Right cardiac atrium (tissue), 5 donors: ENCODE results near the gene MED22. TPM values are rescaled to one million over a fixed set of nuclear protein-coding genes. Genes with fewer than 3 reads are reported as not detected.
"Not testable (repeated sequence)": the region's sequence is repeated elsewhere in the genome, so short reads cannot be mapped to it uniquely, and the experiment has no call there.

ENCODE experiments used
- ATAC-seq, 2 donors: fragments of 200-7000 bp; cut with Tn5 transposase; one replicate each; pipeline versions ENCODE4 v1.8.0 to v1.9.1; 2020; ENCODE audit warnings: moderate library complexity in 2 of 2, mild to moderate bottlenecking in 1 of 2
- DNase-seq, 3 donors: peaks; one replicate each; pipeline ENCODE4 v3.0.0-alpha.2; 2020
- H3K27ac ChIP-seq: one replicate; pipeline ENCODE4 v1.5.1; 2013; ENCODE audit warnings: mild to moderate bottlenecking, low read length, control low read depth, moderate library complexity
- H3K27me3 ChIP-seq: one replicate; pipeline ENCODE4 v1.6.1; 2013; ENCODE audit not compliant: control insufficient read depth, insufficient read depth
- H3K4me1 ChIP-seq: one replicate; pipeline ENCODE4 v1.6.1; 2013; ENCODE audit warnings: low read length; ENCODE audit not compliant: control insufficient read depth, insufficient read depth
- H3K4me3 ChIP-seq: one replicate; pipeline ENCODE4 v1.5.1; 2013; ENCODE audit warnings: low read length, control low read depth
- H3K9me3 ChIP-seq: one replicate; pipeline ENCODE4 v1.6.1; 2013; ENCODE audit warnings: low read length; ENCODE audit not compliant: control insufficient read depth
- WGBS: extraction: QIAGEN DNeasy Blood & Tissue Kit; methylation state at CpG from one replicate; pipeline ENCODE4 v1.1.7; 2013; 5-methylcytosine and 5-hydroxymethylcytosine counted together
- intact Hi-C, 4 donors: fragments of 100-400 bp; cut with DNase I; formaldehyde crosslinking; loops; one replicate each; pipeline versions ENCODE4 v1.11.0 to v1.14.0; 2022 to 2023
- polyA plus RNA-seq: library from polyadenylated mRNA; stranded (reverse); fragments of 200-250 nt; gene quantifications from one replicate; pipeline ENCODE4 v1.2.3, GENCODE V29; 2013
- total RNA-seq, 4 donors: library from RNA; stranded (reverse); fragmentation: NEBNext Ultra II Directional; extraction: Animal tissue kit (Norgen Biotek cat#: 25700); gene quantifications; one replicate each; pipeline ENCODE4 v1.2.1, GENCODE V29; 2021
- donor health status: healthy with polysubstance abuse.
- donor health status: DM: no; HTN: yes; CAD: no.
- donor health status: DM: no; HTN: no; CAD: no.
- donor health status: DM: no; HTN: yes; CAD: no; lungs with severe emphysema.
- donor health status: DM: yes; HTN: yes; CAD: no.

MED22 gene
- total and polyA plus RNA-seq, 5 donors: 15.2 to 22.7 (median 19.9) TPM

DNA sequence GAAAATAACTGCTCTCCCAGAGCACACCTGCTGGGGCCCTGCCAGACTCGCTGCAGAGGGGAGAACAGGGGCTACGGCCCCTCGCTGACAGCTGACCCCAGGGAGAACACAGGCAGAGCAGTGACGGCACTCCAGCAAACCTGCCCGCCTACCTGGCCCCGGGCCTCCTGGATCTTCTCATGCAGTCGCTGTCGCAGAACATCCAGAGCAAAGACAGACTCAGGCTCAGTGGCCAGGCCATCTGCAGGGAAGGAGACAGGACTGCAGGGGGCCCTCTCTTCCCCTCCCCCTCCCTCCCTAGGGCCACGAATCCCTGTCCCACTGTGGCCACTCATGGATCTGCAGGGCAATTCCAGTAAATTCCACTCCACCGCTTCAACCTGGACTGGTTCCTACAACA, 14.4 kb downstream of the MED22 start:
- H3K27me3 ChIP-seq: no peaks in the 10 kb centered on the region
- no peak overlapping the region for H3K27ac ChIP-seq
- WGBS: 90% methylated on average over 10 of the region's 10 CpGs
- DNase-seq (no peak), ATAC-seq (no peak)
- H3K4me1 ChIP-seq: peaks cover 3% of the 10 kb centered on the region
- intact Hi-C loops: loop anchor here in 1 of 4 donors (5.0 kb wide), 1 partner anchor 146 kb away; no protein-coding TSS in a partner anchor
- H3K4me3 ChIP-seq: no peak overlapping the region
- no peaks in the 10 kb centered on the region for H3K9me3 ChIP-seq

DNA sequence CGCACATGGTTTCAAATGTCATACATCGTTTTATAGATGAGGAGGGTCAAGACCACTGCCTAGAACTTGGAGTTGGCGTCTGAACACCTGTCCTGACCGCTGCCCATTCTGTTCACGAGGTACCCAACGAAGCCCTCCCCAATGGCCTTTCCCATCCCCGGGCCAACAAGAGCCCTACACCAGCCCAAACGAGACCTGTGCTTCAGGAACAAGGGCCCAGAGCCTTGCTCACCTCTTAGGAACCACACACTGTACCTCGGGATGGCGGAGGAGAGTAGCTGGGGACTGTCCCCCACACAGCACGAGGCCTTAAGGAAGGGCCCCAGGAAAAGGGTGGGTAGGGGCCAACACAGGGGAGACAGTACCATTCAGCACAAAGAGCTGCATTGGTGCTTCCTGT, 14.9 kb downstream of the MED22 start:
- H3K27ac ChIP-seq: no peak overlapping the region
- DNase-seq (no peak), ATAC-seq (no peak)
- intact Hi-C loops: loop anchor here in 1 of 4 donors (5.0 kb wide), 1 partner anchor 146 kb away; no protein-coding TSS in a partner anchor
- H3K27me3 ChIP-seq: no peaks in the 10 kb centered on the region
- no peak overlapping the region for H3K4me3 ChIP-seq
- peaks cover 3% of the 10 kb centered on the region for H3K4me1 ChIP-seq
- WGBS: 94% methylated on average over 11 of the region's 11 CpGs
- H3K9me3 ChIP-seq: no peaks in the 10 kb centered on the region

DNA sequence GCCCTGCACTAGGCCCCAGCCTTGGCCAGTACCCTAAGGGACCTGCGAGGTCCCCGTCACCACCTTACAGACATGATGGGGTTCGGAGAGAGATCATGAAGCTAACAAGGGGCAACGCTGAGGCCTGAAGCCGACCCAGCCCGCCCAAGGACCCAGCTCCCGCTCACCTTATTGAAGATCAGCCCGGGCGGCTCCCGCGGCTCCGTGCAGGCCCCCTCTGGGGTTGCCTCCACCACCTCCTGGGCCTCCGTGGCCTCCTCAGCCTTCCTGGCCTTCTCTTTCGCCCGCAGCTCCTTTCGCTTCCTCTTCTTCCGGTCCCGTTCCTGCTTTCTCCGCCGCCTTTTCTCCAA, 15.6 kb downstream of the MED22 start:
- Histone ChIP-seq H3K4me1 (peaks cover 3% of the 10 kb centered on the region), H3K27me3 (no peaks in the 10 kb centered on the region), H3K27ac (no peak overlapping the region), H3K9me3 (no peaks in the 10 kb centered on the region), H3K4me3 (no peak overlapping the region)
- no peak for ATAC-seq
- intact Hi-C loops: loop anchor here in 1 of 4 donors (5.0 kb wide), 1 partner anchor 145 kb away; no protein-coding TSS in a partner anchor
- peak in 1 of 3 donors; percentile 56 for DNase-seq
- WGBS: 90% methylated on average over 20 of the region's 20 CpGs

DNA sequence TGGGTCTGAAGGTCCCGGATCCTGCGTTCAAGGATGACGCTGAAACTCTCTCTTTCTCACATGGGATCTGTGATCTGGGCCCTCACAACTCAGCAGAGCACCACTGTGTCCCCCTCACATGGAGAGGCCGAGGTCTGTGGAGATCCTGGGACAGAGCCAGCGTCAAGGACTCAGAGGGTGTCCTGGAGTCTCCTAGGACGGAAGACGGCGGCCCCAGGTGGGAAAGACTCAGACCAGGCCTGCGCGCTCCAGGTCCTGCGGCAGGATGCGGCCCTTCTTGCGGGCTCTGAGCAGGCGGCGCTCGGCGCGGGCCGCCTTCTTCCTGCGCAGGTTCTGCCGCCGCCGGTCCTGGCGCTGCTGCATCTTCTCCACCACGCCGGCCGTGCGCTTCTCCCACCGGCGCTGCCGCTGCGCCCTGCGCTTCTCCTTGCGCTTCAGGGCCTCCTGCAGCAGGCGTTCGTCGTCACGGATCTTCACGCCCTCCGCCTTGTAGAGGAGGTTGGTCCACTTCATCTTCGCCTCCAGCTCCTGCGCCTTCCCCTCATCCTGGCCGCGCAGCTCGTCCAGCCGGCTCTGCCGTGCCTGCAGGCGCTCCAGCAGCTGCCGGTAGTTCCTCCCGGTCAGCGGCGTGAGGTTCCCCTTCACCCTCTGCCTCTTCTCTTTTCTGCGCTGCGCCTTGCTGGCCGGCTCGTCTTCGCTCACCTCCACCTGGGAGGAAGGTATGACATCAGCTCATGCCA, 16.1 kb downstream of the MED22 start:
- 96% methylated on average over 57 of the region's 57 CpGs for WGBS
- H3K4me3 ChIP-seq: no peak overlapping the region
- peaks cover 3% of the 10 kb centered on the region for H3K4me1 ChIP-seq
- no peak overlapping the region for H3K27ac ChIP-seq
- DNase-seq (peak in 1 of 3 donors; percentile 60), ATAC-seq (no peak)
- H3K9me3 ChIP-seq: no peaks in the 10 kb centered on the region
- intact Hi-C loops: loop anchor here in 1 of 4 donors (5.0 kb wide), 1 partner anchor 145 kb away; no protein-coding TSS in a partner anchor
- no peaks in the 10 kb centered on the region for H3K27me3 ChIP-seq

DNA sequence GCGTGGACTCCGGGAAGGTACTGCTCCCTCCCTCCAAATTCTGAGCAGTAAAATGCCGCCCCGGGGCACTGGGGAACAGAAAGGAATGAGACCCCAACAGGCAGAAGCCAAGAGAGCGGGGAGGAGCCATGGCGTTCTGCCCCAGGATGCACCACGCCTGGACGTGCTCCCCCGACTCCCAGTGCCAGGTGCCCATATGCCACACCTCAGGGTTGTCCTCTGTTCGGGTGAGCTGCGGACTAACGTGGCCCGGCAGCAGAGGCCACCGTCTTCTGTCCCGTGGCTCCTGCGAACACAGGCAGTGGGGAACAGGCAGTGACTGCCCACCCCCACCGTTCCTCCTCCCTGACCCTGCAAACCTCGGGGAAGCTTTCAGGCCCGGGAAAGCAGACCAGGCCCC, 16.7 kb downstream of the MED22 start:
- Histone ChIP-seq H3K27me3 (no peaks in the 10 kb centered on the region), H3K4me1 (peaks cover 3% of the 10 kb centered on the region), H3K27ac (no peak overlapping the region), H3K9me3 (no peaks in the 10 kb centered on the region), H3K4me3 (no peak overlapping the region)
- no peak for ATAC-seq
- intact Hi-C loops: loop anchor here in 1 of 4 donors (5.0 kb wide), 1 partner anchor 144 kb away; no protein-coding TSS in a partner anchor
- DNase-seq: no peak
- WGBS: 87% methylated on average over 19 of the region's 19 CpGs

DNA sequence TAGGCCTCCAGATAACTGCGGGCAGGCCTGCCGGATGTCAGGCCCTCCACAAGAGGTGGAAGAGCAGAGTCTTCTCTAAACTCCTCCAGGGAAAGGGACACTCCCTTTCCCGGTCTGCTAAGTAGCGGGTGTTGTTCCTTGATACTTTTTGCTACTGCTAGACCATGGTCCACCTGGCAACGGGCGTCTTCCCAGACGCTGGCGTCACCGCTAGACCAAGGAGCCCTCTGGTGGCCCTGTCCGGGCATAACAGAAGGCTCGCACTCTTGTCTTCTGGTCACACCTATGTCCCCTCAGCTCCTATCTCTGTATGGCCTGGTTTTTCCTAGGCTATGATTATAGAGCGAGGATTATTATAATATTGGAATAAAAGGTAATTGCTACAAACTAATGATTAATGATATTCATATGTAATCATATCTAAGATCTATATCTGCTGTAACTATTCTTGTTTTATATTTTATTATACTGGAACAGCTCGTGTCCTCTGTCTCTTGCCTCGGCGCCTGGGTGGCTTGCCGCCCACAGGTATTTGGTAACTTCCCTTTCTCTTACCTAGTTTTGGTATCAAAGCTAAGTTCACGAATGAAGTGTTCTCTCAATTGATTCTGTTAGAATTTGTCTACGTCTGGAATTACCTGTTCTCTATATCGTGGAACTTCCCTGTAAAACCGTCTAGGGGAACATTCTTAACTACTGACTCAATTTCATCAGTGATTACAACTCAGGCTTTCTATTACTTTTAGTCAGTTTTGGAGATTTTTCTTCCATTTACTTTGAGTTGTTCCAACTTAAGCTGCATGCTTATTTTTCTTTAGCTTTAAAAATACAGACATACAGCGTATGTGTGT, 18.4 kb downstream of the MED22 start:
- WGBS: 53% methylated on average over 21 of the region's 21 CpGs
- not testable (repeated sequence) for H3K27me3 ChIP-seq, H3K27ac ChIP-seq, H3K4me3 ChIP-seq, ATAC-seq, H3K4me1 ChIP-seq, H3K9me3 ChIP-seq
- DNase-seq: peak in 2 of 3 donors; percentile 72 to 75
- intact Hi-C loops: loop anchor here (5.0 to 10.0 kb wide), 3 partner anchors 137 to 145 kb away; no protein-coding TSS in a partner anchor

DNA sequence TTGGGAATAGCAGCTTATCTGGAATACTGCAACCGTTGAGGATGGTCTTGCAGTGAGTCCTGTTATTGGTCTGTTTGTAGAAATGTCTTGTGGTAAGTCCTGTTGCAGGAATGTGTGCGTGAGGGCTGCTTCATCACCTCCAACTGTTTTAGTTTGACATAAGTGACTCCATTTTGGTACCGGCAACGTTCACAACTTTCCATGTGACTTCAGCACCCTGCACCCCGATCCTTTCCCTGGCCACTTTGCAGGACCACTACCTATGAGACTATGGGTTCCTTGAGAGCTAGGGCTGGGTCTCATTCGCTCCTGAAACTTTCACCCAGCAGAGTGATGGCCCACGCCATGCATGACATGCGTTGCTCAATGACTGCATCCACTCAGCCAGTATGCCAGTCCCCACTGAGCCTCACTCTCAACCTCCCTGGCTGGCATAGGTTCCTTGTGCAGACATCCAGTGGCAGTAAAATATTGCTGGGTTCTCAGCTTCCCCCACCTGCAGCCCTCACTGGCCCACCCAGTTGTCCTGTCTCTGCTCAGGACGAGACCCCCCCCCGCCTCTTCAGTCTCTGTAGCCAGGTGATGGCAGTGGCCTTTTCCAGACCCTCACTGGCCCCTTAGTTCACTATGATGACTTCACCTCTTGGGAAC, 20.0 kb downstream of the MED22 start:
- intact Hi-C loops: loop anchor here in 3 of 4 donors (5.0 to 10.0 kb wide), 3 partner anchors 136 to 143 kb away; no protein-coding TSS in a partner anchor
- H3K9me3 ChIP-seq: no peaks in the 10 kb centered on the region
- no peak overlapping the region for H3K27ac ChIP-seq
- no peak overlapping the region for H3K4me3 ChIP-seq
- WGBS: 89% methylated on average over 10 of the region's 10 CpGs
- ATAC-seq (peak in 1 of 2 donors; percentile 22), DNase-seq (no peak)
- no peaks in the 10 kb centered on the region for H3K27me3 ChIP-seq
- H3K4me1 ChIP-seq: no peaks in the 10 kb centered on the region

DNA sequence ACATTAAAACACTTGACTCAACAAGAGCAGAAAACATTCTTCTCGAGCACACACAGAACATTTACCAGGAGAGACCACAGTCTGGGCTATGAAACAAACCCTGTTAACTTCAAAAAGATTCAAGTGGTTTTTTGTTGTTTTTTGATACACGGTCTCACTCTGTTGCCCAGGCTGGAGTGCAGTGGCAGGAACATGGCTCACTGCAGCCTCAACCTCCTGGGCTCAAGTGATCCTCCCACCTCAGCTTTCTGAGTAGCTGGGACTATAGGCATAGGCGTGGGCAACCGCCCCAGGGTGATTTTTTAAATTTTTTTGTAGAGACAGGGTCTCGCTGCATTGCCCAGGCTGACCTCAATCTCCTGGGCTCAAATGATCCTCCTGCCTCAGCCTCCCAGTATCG, 20.9 kb downstream of the MED22 start:
- intact Hi-C loops: loop anchor here in 3 of 4 donors (5.0 to 10.0 kb wide), 3 partner anchors 135 to 142 kb away; no protein-coding TSS in a partner anchor
- not testable (repeated sequence) for H3K27me3 ChIP-seq, H3K4me3 ChIP-seq, DNase-seq, H3K27ac ChIP-seq, H3K4me1 ChIP-seq, H3K9me3 ChIP-seq, ATAC-seq
- WGBS: 90% methylated on average over 6 of the region's 6 CpGs

DNA sequence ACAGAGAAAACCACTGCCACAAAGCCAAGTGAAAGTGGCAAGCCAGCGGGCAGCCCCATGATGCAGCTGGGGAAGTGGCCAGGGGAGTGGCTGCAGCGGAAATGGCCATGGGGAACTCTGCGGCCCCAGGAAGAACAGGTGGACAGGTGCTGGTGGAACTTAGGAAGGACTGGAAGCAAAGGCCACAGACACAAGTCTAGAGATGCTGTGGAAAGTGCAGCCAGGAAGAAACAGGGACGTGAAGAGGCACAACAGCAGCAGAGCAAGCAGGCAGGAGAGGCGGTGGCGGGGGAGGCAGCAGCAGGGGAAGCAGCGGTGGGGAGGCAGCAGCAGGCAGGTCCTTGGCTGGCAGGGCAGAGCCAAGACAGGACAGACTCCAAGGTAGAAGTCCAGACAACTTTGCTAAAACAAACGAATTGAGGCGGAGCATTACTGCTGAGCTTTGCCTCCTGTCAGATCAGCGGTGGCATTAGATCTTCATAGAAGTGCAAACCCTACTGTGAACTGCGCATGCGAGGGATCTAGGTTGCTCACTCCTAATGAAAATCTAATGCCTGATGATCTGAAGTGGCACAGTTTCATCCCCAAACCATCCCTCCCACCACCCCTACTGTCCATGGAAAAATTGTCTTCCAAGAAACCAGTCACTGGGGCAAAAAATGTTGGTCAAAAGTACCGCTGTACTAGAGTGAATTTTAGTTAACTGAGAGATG, 23.8 kb downstream of the MED22 start:
- Histone ChIP-seq H3K4me3 (no peak overlapping the region), H3K4me1 (no peaks in the 10 kb centered on the region), H3K27me3 (no peaks in the 10 kb centered on the region), H3K9me3 (no peaks in the 10 kb centered on the region), H3K27ac (no peak overlapping the region)
- WGBS: 86% methylated on average over 13 of the region's 13 CpGs
- ATAC-seq (no peak), DNase-seq (no peak)
- intact Hi-C loops: loop anchor here in 1 of 4 donors (10.0 kb wide), 1 partner anchor 139 kb away; no protein-coding TSS in a partner anchor

DNA sequence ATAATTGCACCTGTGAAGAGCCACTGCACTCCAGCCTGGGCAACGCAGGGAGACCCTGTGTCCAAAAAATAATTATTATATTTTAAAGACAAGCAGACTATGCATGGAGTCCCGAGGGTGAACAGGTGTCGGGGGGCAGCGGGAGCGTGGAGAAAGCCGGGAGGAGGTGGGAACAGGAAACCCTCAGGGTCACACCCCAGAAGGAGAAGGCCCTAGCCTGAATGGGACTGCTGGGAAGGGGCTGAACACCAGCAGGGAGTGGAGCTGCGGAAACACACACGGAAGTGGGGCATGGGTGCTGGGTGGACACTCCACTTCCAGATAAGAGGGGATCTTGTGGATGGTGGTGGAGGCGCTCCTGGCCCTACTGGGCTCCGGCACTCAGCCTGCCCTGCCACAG, 24.7 kb downstream of the MED22 start:
- Histone ChIP-seq H3K4me1 (no peaks in the 10 kb centered on the region), H3K27ac (no peak overlapping the region), H3K27me3 (no peaks in the 10 kb centered on the region), H3K4me3 (no peak overlapping the region), H3K9me3 (no peaks in the 10 kb centered on the region)
- intact Hi-C loops: loop anchor here in 1 of 4 donors (10.0 kb wide), 1 partner anchor 138 kb away; no protein-coding TSS in a partner anchor
- ATAC-seq: no peak
- WGBS: 83% methylated on average over 10 of the region's 10 CpGs
- no peak for DNase-seq
